DOHH2 (cell line): Measurements from ENCODE around the gene IFITM1.

Source experiments
- EZH2phosphoT487 ChIP-seq: fragments of 200-600 bp; sonication (generic); IDR thresholded peaks from 2 replicates; pipeline ENCODE4 v1.6.1; 2017; ENCODE audit warnings: borderline replicate concordance, mild to moderate bottlenecking, antibody characterized with exemption, low read length, moderate library complexity, mixed read lengths
- TF ChIP-seq, protein P1 (sequence below): fragments of 200-600 bp; sonication (generic); IDR thresholded peaks from one replicate; pipeline ENCODE4 v1.5.1; 2014; ENCODE audit warnings: antibody characterized with exemption, mild to moderate bottlenecking, low read depth, low read length; ENCODE audit not compliant: poor library complexity, severe bottlenecking

DNA sequence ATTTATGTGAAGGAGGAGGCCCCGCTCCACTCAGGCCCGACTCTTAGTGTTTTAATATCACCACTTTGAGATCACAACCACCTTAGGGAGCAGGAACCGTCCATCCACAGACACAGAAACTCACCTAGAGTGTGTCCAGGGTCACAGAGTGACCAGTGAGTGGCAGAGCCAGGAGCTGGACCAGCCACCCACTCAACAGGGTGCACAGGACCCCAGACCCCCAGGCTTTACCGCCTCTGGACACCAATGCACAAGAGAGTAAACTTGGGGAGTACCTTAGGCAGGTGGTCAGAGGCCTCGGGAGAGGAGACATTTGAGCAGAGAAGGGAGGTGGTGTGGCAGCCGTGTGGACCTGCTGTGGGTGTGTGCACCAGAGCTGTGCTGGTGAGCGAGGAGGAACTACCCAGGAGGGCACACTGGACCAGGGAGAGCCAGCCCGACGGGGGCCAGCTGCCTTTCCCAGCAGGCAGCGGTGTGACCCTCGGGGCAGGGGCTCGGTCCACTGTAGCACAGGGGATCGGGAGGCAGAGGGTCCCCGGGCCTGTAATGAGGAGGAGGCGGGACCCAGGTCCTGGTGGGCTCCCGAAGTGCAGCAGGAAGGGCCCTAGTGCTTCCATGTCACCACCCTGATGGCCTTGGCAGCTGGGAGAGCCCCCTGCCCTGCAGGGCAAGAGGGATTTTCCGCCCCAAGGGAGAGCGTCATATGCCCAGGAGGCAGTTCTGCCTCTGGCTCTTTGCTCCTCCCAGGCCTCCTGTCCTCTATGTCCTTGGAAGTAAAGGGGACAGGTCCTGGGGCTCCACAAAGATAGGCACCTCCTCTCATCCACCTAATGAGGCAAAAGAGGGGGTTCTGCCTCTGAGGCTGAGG lies 43.2 kb upstream of the IFITM1 start:
- TF ChIP-seq, protein P1, sequence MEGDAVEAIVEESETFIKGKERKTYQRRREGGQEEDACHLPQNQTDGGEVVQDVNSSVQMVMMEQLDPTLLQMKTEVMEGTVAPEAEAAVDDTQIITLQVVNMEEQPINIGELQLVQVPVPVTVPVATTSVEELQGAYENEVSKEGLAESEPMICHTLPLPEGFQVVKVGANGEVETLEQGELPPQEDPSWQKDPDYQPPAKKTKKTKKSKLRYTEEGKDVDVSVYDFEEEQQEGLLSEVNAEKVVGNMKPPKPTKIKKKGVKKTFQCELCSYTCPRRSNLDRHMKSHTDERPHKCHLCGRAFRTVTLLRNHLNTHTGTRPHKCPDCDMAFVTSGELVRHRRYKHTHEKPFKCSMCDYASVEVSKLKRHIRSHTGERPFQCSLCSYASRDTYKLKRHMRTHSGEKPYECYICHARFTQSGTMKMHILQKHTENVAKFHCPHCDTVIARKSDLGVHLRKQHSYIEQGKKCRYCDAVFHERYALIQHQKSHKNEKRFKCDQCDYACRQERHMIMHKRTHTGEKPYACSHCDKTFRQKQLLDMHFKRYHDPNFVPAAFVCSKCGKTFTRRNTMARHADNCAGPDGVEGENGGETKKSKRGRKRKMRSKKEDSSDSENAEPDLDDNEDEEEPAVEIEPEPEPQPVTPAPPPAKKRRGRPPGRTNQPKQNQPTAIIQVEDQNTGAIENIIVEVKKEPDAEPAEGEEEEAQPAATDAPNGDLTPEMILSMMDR, result no peak
- TF ChIP-seq EZH2phosphoT487, result no peak
